ENCODE data around the gene SYNPR.
"Not testable (repeated sequence)": the region's sequence is repeated elsewhere in the genome, so short reads cannot be mapped to it uniquely, and the experiment has no call there.

Gene SYNPR

DNA sequence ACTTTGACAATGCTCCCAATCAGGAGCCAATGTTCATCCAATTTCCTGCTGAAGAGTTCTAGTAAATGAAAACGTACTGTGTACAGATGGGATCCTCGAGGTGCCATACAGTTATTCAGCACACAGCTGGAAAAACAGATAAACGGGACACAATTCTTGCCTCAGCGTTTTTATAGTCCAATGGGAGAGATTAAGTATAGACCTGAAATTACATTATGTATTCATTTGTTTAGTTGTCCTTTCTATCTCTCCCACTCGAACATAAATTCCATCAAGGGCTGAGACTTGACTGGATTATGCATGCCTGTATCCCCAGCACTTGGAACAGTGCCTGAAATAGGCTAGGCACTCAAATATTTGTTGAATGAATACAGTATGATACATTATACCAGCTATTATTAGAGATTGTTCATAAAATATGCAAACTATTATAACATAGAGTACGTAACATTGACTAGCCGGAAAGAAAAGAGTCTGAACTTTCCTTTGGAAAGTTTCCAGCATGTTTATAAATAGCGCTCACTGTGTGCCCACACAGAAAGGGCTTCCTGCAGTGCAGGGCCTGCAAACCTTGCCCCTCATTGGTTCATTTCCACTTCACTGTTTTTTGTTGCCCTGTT, 346.9 kb downstream of the SYNPR start:
- DNase-seq (ENCODE audit: low read depth): peak; percentile 87

DNA sequence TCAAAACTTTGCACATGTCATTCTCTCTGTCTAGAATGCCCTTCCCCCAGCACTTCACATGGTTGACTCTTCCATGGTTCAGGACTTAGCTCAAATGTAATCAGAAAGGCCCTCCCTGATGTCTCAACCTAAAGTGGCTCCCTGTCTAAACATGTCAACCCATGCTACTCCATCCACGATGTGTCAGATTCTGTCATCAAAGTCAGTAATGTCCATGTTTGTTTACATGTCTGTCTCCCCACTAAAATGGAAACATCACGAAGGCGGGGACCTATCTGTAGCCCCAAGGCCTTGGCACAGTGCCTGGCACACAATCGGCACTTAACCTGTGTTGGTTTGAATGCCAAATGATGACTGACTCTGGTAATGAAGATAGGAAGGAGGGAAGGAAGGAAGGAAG, 353.6 kb downstream of the SYNPR start:
- DNase-seq (ENCODE audit: low read depth): no peak

GRCh38 chr3:63635186-63635585, 357.1 kb downstream of the SYNPR start:
- DNase-seq (ENCODE audit: low read depth): no peak

DNA sequence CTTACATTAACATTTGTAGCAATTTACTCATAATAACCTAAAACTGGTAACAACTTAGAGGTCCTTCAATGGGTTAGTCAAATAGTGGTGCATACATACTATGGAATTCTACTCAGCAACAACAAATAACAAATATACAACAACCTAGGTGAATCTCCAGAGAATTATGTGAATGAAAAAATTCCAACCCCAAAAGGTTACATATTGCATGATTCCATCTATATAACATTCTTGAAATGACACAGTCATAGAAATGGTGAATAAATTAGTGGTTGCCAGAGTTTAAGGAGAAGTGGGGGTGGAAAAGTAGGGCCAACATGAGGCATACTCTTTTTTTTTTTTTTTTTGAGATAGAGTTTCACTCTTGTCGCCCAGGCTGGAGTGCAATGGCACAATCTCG, 361.7 kb downstream of the SYNPR start:
- no peak for DNase-seq (ENCODE audit: low read depth)

DNA sequence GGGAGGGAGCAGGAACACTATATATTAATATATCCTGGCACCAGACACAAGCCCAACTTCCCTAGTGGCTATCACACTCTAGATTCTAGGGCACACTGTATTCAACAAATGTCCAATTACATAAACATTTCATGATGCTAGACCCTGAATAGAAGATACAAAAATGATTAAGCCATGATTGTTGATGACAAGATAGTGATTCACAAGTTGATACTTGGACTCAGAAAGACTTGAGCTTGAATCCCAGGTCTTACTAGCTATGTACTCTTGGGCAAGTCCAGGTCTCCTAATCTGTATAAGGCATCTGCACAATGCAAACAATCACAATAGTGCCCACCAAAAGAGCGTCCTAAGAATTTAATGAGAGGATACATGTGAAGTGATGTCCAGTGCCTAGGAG, 364.4 kb downstream of the SYNPR start:
- DNase-seq (ENCODE audit: low read depth): no peak

DNA sequence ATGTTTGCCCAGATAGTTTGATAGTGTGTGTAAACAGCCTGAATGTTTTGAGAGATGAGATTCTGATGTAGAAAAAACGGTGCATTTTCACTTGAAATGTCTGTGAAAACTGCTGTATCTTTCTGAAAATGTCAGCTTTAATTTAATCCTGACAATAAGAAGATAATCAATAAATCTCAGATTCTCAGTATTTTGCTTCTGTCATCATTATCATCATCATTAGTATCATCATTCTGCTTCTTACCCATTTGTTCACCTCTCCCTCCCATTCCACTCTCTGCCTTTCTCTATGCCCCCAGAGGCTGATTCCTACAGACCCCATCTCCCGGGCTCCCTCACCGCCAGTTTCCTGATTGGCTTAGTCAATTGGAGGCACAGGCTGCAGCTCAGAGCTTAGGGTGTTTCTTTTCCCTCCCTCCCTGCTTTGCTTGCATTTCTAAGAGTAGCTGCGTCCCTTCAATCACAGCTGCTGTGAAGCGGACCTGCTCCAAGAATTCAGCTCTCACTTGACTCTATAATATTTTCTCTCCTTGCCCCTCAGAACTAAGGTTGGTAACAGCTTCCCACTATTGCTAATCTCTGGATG, 366.2 kb downstream of the SYNPR start:
- DNase-seq (ENCODE audit: low read depth): no peak

DNA sequence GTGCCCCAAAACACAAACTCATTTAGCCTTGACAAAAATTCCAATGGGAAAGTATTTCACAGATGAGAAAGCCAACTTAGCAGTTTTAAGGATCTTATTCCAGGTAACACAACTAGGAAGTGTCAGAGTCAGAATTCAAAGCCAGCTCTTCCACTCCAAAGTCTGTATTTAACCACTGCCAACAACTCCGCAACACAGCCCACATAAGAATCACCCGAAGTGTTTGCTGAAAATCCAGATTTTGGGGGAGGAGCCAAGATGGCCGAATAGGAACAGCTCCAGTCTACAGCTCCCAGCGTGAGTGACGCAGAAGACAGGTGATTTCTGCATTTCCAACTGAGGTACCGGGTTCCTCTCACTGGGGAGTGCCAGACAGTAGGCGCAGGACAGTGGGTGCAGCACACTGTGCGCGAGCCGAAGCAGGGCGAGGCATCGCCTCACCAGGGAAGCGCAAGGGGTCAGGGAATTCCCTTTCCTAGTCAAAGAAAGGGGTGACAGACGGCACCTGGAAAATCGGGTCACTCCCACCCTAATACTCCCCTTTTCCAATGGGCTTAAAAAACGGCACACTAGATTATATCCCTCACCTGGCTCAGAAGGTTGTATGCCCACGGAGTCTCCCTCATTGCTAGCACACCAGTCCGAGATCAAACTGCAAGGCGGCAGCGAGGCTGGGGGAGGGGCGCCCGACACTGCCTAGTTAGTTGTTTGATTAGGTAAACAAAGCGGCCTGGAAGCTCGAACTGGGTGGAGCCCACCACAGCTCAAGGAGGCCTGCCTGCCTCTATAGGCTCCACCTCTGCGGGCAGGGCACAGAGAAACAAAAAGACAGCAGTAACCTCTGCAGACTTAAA, 367.0 kb downstream of the SYNPR start:
- DNase-seq (ENCODE audit: low read depth): not testable (repeated sequence)

DNA sequence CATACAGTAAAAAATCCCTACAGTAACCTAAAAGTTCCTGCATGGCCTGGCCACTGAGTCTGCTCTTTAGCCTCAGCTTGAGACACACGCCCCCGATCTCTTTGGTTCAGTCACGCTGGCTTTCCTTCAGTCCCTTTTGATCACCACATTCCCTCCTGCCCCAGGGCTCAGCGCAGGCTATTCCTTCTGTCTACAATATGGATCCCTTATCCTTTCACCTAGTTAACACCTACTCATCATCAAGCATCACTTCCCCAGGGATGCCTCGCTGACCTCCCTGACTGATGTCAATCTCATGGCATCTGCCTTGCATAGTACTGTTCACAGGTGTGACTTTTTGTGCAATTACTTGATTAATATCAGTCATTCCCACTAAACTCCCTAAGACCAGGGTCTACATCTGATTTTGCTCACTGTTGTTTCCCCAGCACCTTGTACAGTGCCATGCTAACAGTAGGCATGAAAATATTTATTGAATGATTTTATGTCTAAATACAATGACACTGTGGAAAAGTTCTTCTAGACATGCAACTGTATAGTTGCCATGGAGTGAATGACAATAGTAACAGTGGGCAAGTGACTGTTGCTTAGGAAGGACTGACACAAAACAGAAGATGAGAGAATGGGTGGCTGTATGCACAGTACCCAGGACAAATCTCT, 374.1 kb downstream of the SYNPR start, which contains the start of gene SNTN:
TSS of gene SNTN (plus strand) at position 610 of the 660 bp plus-strand sequence. CDS start at position 623, 13 bp downstream.
- no peak for DNase-seq (ENCODE audit: low read depth)

- DNase-seq (ENCODE audit: low read depth): no peak
Measured at GRCh38 chr3:63654211-63654610, 376.1 kb downstream of the SYNPR start.

DNA sequence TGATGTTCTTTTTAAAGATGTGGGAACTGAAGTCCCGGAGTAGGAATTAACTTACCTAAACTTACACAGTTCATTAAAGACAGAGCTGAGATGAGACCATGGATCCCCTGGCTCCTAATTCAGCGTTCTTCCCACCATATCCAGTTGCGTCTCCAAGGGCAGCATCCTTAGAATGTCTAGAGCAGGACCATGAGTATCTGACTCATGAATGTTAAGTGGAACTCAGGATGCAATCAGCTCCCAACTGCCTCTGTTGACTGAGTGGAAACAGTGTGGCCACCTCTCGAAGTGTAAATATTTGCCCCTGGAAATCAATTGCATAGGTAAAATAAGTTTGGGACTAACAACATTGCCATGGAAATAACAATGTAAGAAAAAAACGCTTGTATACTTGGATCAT, 376.8 kb downstream of the SYNPR start:
- no peak for DNase-seq (ENCODE audit: low read depth)

DNA sequence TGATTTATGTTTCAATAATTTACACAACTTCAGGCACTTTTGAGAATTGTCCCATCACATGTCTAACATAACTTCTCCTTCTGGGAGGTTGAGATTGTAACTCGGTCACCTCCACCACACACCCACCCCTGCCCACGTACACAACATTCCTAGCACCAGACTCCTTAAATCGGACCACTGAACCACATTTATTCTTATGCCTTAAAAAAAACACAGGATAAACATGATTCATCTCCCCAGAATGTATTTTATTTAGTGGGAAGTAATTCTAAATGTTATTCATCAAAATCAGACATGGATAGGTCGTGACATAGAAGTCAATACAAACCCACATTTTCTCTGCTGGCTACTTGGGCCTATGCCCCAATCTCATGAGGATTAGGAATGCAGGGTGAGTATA, 377.4 kb downstream of the SYNPR start:
- DNase-seq (ENCODE audit: low read depth): peak; percentile 81

DNA sequence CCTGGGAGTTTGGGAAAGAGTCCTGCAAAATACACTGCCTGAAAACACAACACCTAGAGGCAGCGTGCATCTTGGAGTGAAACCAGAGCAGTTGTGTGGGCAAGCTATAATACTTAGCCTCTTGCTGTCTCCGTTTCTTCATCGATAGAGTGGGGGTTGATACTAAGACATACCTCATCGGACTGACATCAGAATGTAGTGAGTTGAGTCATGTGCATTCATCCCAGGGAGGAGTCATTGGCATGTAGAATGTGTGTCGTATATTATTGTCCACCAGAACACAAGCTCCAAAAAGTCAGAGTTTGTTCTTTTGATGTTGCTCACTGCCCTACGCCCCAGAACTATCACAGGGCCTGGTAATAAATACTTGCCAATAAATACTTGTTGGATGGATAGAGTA, 378.7 kb downstream of the SYNPR start:
- DNase-seq (ENCODE audit: low read depth): peak; percentile 45

DNA sequence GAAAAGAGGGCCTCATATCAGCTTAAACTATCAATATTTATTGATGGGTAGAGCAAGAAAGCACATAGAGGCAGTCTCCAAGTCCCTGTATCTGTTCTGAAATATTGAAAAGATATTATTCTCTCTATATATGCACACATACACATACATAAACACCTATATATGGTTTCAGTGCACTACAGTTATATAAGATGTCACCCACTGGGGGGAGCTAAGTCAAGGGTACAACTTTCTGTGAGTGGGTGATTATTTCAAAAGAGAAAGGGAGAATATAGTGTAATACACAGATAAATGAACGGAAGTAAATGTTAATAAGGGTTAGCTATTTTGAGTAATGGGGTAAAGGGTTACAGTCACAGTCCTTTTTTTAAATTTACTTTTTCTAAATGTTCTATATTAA, 383.1 kb downstream of the SYNPR start:
- no peak for DNase-seq (ENCODE audit: low read depth)

DNA sequence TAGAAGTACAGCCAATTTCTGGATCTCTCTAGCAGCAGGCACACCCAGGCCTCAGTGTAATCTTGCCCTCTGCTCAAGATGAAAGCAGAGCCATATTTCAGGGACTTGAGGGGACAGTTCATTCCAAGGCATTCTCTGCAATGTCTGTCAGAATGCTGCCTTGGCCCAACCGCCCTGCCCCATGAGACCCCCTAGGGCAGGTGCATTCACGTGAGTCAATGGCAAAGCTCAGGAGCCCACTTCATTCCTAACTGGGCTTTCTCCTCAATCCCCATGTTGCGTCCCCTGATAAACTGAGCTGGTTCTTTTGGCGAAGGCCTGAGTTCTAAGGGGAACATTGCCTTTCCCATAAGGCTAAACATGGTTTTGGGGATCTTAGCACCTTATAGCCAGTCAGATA, 383.9 kb downstream of the SYNPR start:
- DNase-seq (ENCODE audit: low read depth): no peak

DNA sequence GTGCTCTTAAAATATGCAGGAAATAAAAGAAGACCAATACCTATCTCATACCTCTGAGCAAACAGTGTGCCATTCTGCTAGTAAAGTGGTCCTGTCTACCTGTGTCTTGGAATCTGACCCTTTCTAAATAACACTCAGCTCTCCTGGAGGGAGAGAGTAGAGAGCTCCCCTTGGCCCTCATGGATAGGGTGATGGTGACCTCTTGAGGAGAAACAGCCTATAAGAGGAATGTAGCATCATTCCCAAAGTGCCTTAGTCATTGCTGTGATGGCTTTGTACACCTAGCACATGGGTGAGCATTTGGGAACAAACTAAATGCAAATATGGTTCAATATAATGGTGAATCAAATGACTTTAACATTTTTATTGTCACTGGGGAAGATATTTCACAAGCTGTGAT, 384.4 kb downstream of the SYNPR start:
- DNase-seq (ENCODE audit: low read depth): no peak

All from GM04503 (cell line).